Activated B cell treated with CpG ODN at 0.5 μM for 24 hours (primary cell): ENCODE data around the gene CFAP97. TPM values are rescaled to one million over a fixed set of nuclear protein-coding genes. Genes with fewer than 3 reads are reported as not detected.
"Not testable (repeated sequence)": the region's sequence is repeated elsewhere in the genome, so short reads cannot be mapped to it uniquely, and the experiment has no call there.

Source experiments
- ATAC-seq: fragments of 200-7000 bp; cut with Tn5 transposase; one replicate; pipeline ENCODE4 v1.10.0; 2021; ENCODE audit warnings: low read depth, mild to moderate bottlenecking, moderate library complexity
- CTCF ChIA-PET: fragments of 350-600 bp; sonication (Branson Sonifier 250); formaldehyde crosslinking; loops from one replicate; lab custom pipeline; 2021; ENCODE audit warnings: antibody characterized with exemption; lab: Charles Lee
- POLR2A ChIA-PET: fragments of 350-600 bp; sonication (Branson Sonifier 250); formaldehyde crosslinking; loops from one replicate; lab custom pipeline; 2021; ENCODE audit warnings: antibody characterized with exemption; lab: Charles Lee
- DNase-seq: peaks from one replicate; pipeline ENCODE4 v3.0.0; 2022
- H3K27ac Mint-ChIP-seq: one replicate; pipeline ENCODE4 v1.8.0; 2020; ENCODE audit warnings: mixed read lengths
- H3K27me3 Mint-ChIP-seq: one replicate; pipeline ENCODE4 v1.8.0; 2021; ENCODE audit warnings: mixed read lengths
- H3K36me3 Mint-ChIP-seq: one replicate; pipeline ENCODE4 v1.8.0; 2021; ENCODE audit warnings: low read depth, mixed read lengths
- H3K4me1 Mint-ChIP-seq: one replicate; pipeline ENCODE4 v1.8.0; 2021; ENCODE audit warnings: mixed read lengths
- H3K4me3 Mint-ChIP-seq: one replicate; pipeline ENCODE4 v1.8.0; 2020; ENCODE audit warnings: mild to moderate bottlenecking, mixed read lengths
- H3K9me3 Mint-ChIP-seq: one replicate; pipeline ENCODE4 v1.8.0; 2020; ENCODE audit warnings: mixed read lengths
- intact Hi-C: fragments of 100-400 bp; cut with micrococcal nuclease; formaldehyde crosslinking; loops from one replicate; pipeline ENCODE4 v1.15.1; 2024
- total RNA-seq: library from RNA; stranded (reverse); gene quantifications from 2 replicates; pipeline ENCODE4 v1.2.3, GENCODE V29; 2022
- TF ChIP-seq, protein P1 (sequence below): fragments of 200-600 bp; IDR thresholded peaks from one replicate; pipeline ENCODE4 v1.8.0; 2022; ENCODE audit warnings: antibody characterized with exemption, mild to moderate bottlenecking

The CFAP97 gene
- total RNA-seq, 1 donor from 2014 or later = 44.1 TPM

DNA sequence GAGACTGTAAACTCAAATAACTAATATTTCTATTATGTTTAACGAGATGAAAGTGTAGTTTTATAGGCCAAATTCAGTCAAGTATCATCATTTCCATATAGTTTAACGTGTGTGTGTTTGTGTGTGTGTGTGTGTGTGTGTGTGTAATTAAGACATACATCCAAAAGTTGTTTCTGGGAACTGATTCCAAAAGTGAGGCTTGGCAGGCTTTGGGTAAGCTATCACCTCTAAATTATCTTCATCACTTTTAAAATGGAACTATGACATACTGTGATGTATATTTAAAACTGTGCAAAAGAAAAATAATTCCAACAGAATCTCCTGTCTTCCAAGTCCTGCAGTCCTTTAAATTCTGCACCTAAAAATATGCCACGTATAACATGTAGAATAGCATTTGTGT is 79.8 kb downstream of the CFAP97 start:
- Mint-ChIP-seq H3K9me3 (no peaks in the 10 kb centered on the region), H3K27ac (no peak overlapping the region), H3K36me3 (no peaks in the 10 kb centered on the region), H3K4me1 (peaks cover 16% of the 10 kb centered on the region), H3K27me3 (peaks cover 26% of the 10 kb centered on the region), H3K4me3 (no peak overlapping the region)
- POLR2A ChIA-PET = no interaction called here
- no peak for DNase-seq
- ATAC-seq = no peak
- CTCF ChIA-PET = interaction anchor here (1.2 to 2.4 kb wide), 2 partner anchors 8 to 11 kb away, joined by 3 to 10 read pairs; no protein-coding TSS in a partner anchor
- TF ChIP-seq, protein P1, sequence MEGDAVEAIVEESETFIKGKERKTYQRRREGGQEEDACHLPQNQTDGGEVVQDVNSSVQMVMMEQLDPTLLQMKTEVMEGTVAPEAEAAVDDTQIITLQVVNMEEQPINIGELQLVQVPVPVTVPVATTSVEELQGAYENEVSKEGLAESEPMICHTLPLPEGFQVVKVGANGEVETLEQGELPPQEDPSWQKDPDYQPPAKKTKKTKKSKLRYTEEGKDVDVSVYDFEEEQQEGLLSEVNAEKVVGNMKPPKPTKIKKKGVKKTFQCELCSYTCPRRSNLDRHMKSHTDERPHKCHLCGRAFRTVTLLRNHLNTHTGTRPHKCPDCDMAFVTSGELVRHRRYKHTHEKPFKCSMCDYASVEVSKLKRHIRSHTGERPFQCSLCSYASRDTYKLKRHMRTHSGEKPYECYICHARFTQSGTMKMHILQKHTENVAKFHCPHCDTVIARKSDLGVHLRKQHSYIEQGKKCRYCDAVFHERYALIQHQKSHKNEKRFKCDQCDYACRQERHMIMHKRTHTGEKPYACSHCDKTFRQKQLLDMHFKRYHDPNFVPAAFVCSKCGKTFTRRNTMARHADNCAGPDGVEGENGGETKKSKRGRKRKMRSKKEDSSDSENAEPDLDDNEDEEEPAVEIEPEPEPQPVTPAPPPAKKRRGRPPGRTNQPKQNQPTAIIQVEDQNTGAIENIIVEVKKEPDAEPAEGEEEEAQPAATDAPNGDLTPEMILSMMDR = no peak
- intact Hi-C loops = no loop called here

- no peaks in the 10 kb centered on the region for H3K9me3 Mint-ChIP-seq
- H3K4me3 Mint-ChIP-seq = no peak overlapping the region
- intact Hi-C loops = no loop called here
- H3K27ac Mint-ChIP-seq = no peak overlapping the region
- no peaks in the 10 kb centered on the region for H3K36me3 Mint-ChIP-seq
- no peak for DNase-seq
- TF ChIP-seq, protein P1 = no peak
- peaks cover 24% of the 10 kb centered on the region for H3K27me3 Mint-ChIP-seq
- ATAC-seq = no peak
- peaks cover 12% of the 10 kb centered on the region for H3K4me1 Mint-ChIP-seq
- ChIA-PET POLR2A (no interaction called here), CTCF (no interaction called here)
These were observed 81.0 kb downstream of the CFAP97 start for GRCh38 chr4:185122681-185123345.

DNA sequence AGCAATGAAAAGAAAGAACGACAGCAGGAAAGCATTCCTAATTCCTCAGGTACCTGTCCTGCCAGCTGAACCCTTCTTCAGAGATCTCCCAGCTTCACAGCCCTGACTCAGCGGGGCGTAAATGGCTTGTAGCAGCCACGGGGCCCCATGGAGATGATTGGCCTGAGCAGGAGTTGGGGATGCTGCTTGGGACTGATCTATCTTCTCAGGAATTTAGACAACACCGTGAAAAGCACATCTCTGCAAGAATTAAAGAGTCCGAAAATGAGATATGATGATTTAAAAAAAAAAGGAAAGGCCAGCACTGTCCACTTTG is 83.2 kb downstream of the CFAP97 start:
- TF ChIP-seq, protein P1 = no peak
- Mint-ChIP-seq H3K4me1 (peaks cover 9% of the 10 kb centered on the region), H3K27me3 (peaks cover 23% of the 10 kb centered on the region), H3K4me3 (no peak overlapping the region), H3K27ac (no peak overlapping the region), H3K36me3 (no peaks in the 10 kb centered on the region), H3K9me3 (no peaks in the 10 kb centered on the region)
- no peak for DNase-seq
- ATAC-seq = no peak
- intact Hi-C loops = no loop called here
- ChIA-PET CTCF (interaction anchor here (0.8 kb wide), 1 partner anchor 14 kb away, joined by 3 read pairs; no protein-coding TSS in a partner anchor), POLR2A (no interaction called here)

DNA sequence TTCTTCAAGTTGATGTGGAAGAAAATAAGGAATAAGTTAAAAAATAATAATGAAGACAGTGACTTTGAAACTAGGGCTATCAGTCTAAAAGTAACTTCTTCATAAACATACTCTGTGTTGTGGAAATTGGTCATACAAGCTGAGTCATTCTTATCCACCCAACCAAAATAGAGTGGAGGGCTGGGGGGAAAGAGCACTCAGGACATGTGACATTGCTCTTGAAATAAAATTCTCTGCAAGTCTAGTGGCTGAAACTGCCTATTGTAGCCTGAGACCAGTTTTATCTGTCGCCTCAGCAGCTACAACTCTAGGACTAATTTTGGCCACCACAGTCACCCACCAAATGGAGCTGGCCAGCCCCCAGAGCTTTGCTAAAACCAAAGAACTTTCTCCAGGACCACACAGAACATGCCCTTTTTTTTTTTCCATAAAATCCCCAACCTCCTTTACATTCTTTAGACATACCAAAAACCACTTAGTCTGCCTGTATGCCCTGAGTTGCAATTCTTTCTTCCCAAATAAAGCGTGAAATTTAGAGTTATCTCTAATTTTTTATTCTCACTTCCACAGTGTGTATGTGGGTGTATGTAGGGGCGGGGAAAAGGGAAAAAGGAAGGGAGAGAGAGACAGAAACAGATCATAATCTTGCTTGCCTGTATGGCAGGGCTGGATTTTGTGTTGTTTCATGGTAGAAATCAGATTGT is 83.7 kb downstream of the CFAP97 start:
- TF ChIP-seq, protein P1 = no peak
- Mint-ChIP-seq H3K27me3 (peaks cover 20% of the 10 kb centered on the region), H3K9me3 (no peaks in the 10 kb centered on the region), H3K4me1 (peaks cover 9% of the 10 kb centered on the region), H3K4me3 (no peak overlapping the region), H3K36me3 (no peaks in the 10 kb centered on the region), H3K27ac (no peak overlapping the region)
- intact Hi-C loops = no loop called here
- POLR2A ChIA-PET = no interaction called here
- ATAC-seq = no peak
- CTCF ChIA-PET = interaction anchor here (0.8 kb wide), 1 partner anchor 14 kb away, joined by 3 read pairs; no protein-coding TSS in a partner anchor
- DNase-seq = no peak

DNA sequence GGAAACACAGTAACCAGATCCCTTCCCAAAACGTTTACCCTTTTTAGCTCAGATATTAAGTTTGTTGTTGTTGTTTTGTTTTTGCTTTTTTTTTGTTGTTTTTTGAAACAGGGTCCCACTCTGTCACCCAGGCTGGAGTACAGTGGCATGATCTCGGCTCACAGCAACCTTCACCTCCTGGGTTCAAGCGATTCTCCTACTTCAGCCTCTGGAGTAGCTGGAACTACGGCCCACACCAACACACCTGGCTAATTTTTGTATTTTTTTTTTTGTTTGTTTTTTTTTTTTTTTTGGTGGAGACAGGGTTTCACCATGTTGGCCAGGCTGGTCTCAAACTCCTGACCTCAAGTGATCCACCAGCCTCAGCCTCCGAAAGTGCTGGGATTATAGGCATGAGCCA is 84.3 kb downstream of the CFAP97 start:
- H3K36me3 Mint-ChIP-seq, intact Hi-C loops, CTCF ChIA-PET, POLR2A ChIA-PET, H3K4me3 Mint-ChIP-seq, DNase-seq, ATAC-seq, H3K4me1 Mint-ChIP-seq, H3K9me3 Mint-ChIP-seq, H3K27ac Mint-ChIP-seq: not testable (repeated sequence)
- peaks cover 16% of the 10 kb centered on the region for H3K27me3 Mint-ChIP-seq
